Measurements from ENCODE around the gene CST6.
A peak's percentile ranks its signal among the peaks of the same experiment; 100 is the strongest.

- TF ChIP-seq CTCF (IDR thresholded peaks at IDR 0.05; ENCODE audit: poor library complexity) (peak; percentile 85), EZH2 (IDR thresholded peaks at IDR 0.05; ENCODE audit: borderline replicate concordance) (no peak)
These were observed 33.4 kb downstream of the CST6 start for GRCh38 chr11:66045177-66045639.
